PC-9 (cell line): ENCODE measurements around the gene GALNT13.

Experiments used
- CTCF ChIP-seq: fragments of 200-600 bp; sonication (generic); conservative IDR thresholded peaks from 2 replicates; pipeline ENCODE4 v1.6.1; 2017; ENCODE audit warnings: mixed run types, antibody characterized with exemption, mild to moderate bottlenecking, moderate library complexity
- EZH2 ChIP-seq: fragments of 200-600 bp; sonication (generic); IDR thresholded peaks from 2 replicates; pipeline ENCODE4 v1.8.0; 2017; ENCODE audit warnings: antibody characterized with exemption, low read depth

- TF ChIP-seq CTCF: no peak
- TF ChIP-seq EZH2: no peak
These were observed 324.0 kb downstream of the GALNT13 start for GRCh38 chr2:154195644-154196195.
